Vagina (tissue), 2 donors: ENCODE results near the gene SOX9. TPM values are rescaled to one million over a fixed set of nuclear protein-coding genes. Genes with fewer than 3 reads are reported as not detected.

Experiments
- DNase-seq, 2 donors: peaks; one replicate each; pipeline ENCODE4 v3.0.0-alpha.2; 2017; ENCODE audit errors: extremely low spot score in 2 of 2
- H3K27ac ChIP-seq: fragments of 200-600 bp; sonication (generic); one replicate; pipeline ENCODE4 v1.5.1; 2019
- H3K27me3 ChIP-seq: fragments of 200-600 bp; sonication (generic); one replicate; pipeline ENCODE4 v1.5.1; 2019
- H3K36me3 ChIP-seq, 2 donors: fragments of 200-600 bp; sonication (generic); one replicate each; pipeline ENCODE4 v1.5.1; 2017 to 2019
- H3K4me1 ChIP-seq: fragments of 200-600 bp; sonication (generic); one replicate; pipeline ENCODE4 v1.5.1; 2019
- H3K4me3 ChIP-seq, 2 donors: fragments of 200-600 bp; sonication (generic); 1 replicate in 1 of 2; 2 replicates in 1 of 2; pipeline ENCODE4 v1.5.1; 2016 to 2019
- H3K9me3 ChIP-seq: fragments of 200-600 bp; sonication (generic); one replicate; pipeline ENCODE4 v1.5.1; 2019
- POLR2A ChIP-seq, 2 donors: fragments of 450-650 bp; IDR thresholded peaks; one replicate each; pipeline ENCODE4 v1.6.1; 2017; ENCODE audit warnings: antibody characterized with exemption in 2 of 2, mild to moderate bottlenecking in 2 of 2, moderate library complexity in 2 of 2
- POLR2AphosphoS5 ChIP-seq, 2 donors: sonication (generic); formaldehyde crosslinking; IDR thresholded peaks; one replicate each; pipeline ENCODE4 v1.9.0; 2017; ENCODE audit warnings: antibody characterized with exemption in 2 of 2, mild to moderate bottlenecking in 2 of 2, low read depth in 1 of 2; ENCODE audit not compliant: insufficient read depth in 1 of 2
- intact Hi-C: fragments of 100-400 bp; cut with DNase I; formaldehyde crosslinking; loops from one replicate; pipeline ENCODE4 v1.15.1; 2023
- total RNA-seq: library from RNA; depleted of rRNA; stranded (reverse); fragments of >200 nt; gene quantifications from one replicate; pipeline ENCODE4 v1.2.3, GENCODE V29; 2016
- TF ChIP-seq, protein P1 (sequence below), 3 experiments: fragments of 450-650 bp in 2 of 3; fragments of 200-600 bp in 1 of 3; sonication (generic) in 1 of 3; IDR thresholded peaks; one replicate each; pipeline ENCODE4 v1.5.1; 2017 to 2019; ENCODE audit warnings: antibody characterized with exemption in 3 of 3, mild to moderate bottlenecking in 2 of 3, moderate library complexity in 2 of 3

Gene SOX9
- total RNA-seq, 1 donor from 2014 or later, result 22.8 TPM

DNA sequence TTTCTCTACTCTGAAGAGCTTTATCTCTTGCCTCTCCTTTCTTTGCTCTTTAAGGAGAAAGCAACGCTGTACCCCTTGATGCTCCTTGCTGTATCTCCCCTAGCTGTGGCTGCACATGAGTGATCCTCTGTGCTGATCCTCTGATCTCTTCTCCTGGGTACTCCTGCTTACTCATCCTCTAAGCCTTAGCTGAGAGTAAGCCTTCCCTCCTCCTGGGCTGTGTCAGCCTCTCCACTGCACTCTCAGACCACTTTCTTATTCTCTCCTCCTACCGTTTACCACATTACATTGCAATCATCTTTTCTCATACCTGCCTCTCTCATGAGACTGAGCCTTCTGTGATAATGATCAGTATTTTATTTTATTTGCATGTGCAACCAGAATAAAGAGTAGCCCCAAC, 25.1 kb downstream of the SOX9 start:
- TF ChIP-seq, protein P1, sequence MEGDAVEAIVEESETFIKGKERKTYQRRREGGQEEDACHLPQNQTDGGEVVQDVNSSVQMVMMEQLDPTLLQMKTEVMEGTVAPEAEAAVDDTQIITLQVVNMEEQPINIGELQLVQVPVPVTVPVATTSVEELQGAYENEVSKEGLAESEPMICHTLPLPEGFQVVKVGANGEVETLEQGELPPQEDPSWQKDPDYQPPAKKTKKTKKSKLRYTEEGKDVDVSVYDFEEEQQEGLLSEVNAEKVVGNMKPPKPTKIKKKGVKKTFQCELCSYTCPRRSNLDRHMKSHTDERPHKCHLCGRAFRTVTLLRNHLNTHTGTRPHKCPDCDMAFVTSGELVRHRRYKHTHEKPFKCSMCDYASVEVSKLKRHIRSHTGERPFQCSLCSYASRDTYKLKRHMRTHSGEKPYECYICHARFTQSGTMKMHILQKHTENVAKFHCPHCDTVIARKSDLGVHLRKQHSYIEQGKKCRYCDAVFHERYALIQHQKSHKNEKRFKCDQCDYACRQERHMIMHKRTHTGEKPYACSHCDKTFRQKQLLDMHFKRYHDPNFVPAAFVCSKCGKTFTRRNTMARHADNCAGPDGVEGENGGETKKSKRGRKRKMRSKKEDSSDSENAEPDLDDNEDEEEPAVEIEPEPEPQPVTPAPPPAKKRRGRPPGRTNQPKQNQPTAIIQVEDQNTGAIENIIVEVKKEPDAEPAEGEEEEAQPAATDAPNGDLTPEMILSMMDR (IDR thresholded peaks at IDR 0.05), result no peak
- TF ChIP-seq POLR2AphosphoS5 (IDR thresholded peaks at IDR 0.05; ENCODE audit: insufficient read depth in 1 of 2, low read depth in 1 of 2) (no peak), POLR2A (IDR thresholded peaks at IDR 0.05) (no peak)
- Histone ChIP-seq H3K36me3 (no peaks in the 10 kb centered on the region), H3K27ac (no peak overlapping the region), H3K9me3 (no peaks in the 10 kb centered on the region), H3K4me3 (no peak overlapping the region), H3K27me3 (no peaks in the 10 kb centered on the region), H3K4me1 (no peaks in the 10 kb centered on the region)
- DNase-seq, result no peak
- intact Hi-C loops, result no loop called here

DNA sequence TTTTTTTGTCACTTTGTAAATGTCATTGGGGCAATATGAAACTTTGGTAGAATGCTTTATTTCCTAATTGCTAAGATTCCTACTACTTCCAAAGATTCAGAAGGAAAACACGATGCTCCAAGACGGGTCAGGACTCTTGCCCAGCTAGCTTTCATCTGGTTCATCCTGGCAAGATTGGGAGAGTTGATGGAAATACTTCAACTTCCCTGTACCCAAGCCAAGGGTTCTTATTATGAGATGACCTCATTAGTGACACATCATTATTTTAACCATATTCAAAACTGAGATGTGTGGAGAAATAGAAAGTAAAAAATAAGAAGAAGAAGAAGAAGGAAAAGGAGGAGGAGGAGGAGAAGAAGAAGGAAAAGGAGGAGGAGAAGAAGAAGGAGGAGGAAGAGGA, 25.6 kb downstream of the SOX9 start:
- Histone ChIP-seq H3K4me3 (no peak overlapping the region), H3K27me3 (no peaks in the 10 kb centered on the region), H3K27ac (no peak overlapping the region), H3K4me1 (no peaks in the 10 kb centered on the region), H3K9me3 (no peaks in the 10 kb centered on the region), H3K36me3 (no peaks in the 10 kb centered on the region)
- DNase-seq, result no peak
- TF ChIP-seq, protein P1 (IDR thresholded peaks at IDR 0.05), result no peak
- TF ChIP-seq POLR2A (IDR thresholded peaks at IDR 0.05) (no peak), POLR2AphosphoS5 (IDR thresholded peaks at IDR 0.05; ENCODE audit: insufficient read depth in 1 of 2, low read depth in 1 of 2) (no peak)
- intact Hi-C loops, result no loop called here

DNA sequence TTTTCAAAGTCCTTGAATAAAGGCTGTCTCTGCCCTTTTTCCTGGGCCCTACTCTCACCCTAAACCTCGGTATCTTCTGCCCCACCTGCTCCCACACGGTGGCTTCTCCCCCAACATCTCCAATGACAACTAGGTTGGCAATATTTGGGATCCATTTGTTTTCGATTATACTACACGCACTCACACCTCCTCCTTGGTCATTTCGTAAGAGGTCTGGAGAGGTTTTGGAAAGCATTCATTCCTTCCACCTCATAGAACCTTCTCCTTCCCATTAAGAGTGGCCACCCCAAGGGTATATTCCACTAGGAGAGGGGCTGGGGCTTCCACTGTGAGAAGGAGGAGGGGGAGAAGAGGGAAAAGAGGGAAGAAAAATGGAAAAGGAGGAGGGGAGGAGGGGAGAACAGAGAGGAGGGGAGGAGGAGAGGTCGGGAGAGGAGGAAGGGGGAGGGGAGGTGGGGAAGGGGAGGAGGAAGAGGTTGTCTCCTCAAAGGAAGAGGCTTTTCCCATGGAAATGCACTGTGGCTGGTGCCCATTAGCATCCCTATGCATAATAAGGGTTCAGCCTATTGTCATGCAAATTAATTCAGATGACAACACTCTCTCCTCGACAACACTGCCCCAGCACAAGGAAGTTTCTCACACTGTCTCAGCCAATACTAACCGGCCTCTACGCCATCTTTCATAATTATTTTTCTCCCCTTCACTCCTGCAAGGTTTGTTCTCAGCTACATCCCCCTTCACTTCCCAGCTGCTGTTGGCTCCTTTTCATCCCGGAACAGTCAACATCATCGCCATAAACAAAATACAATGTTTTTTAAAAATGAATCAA, 30.0 kb downstream of the SOX9 start:
- Histone ChIP-seq H3K4me1 (no peaks in the 10 kb centered on the region), H3K36me3 (no peaks in the 10 kb centered on the region), H3K4me3 (no peak overlapping the region), H3K27ac (no peak overlapping the region), H3K27me3 (no peaks in the 10 kb centered on the region), H3K9me3 (no peaks in the 10 kb centered on the region)
- no peak for DNase-seq
- intact Hi-C loops, result no loop called here
- TF ChIP-seq POLR2AphosphoS5 (IDR thresholded peaks at IDR 0.05; ENCODE audit: insufficient read depth in 1 of 2, low read depth in 1 of 2), result no peak
- TF ChIP-seq, protein P1 (IDR thresholded peaks at IDR 0.05), result no peak
- no peak for TF ChIP-seq POLR2A (IDR thresholded peaks at IDR 0.05)

DNA sequence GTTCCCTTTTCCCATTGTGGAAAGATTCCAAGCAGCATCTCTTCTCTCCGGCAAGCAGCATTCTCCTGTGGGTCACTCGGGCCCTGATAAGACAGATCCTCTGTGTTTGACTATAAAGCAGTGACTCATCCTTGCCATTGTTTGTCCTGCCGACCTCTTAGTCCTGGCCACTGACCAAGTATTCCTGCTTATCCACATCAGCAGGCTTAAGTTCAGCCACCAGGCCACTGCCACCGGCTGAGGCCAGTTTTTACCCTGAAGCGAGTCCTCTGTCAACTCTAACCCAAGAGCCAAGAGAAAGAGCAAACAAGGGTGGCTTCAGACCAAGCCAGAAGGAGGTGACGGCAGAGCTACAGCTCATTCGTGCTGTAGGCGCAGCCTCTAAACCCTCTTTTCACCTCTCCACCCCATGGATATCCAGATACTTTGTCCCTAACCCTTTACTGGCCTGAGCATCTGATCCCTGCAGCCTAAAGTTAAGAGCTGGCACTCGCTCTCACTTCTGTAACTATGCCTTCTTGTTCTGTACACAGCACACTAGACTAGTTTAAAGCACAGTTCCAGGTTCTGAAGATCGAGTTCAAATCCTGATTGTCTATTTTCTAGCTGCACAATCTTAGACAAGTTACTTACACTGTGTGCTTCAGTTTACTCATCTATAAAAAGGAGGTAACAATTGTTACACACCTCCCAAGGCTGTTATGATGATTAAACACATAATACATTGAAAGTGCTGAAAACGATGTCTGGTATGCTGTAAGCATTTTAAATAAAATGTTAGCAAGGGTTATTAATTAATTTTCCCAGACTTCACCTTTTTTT, 31.0 kb downstream of the SOX9 start:
- no peak overlapping the region for H3K27ac ChIP-seq
- DNase-seq, result no peak

More for the DNA sequence above, 31.0 kb downstream of the SOX9 start:
- no peak for TF ChIP-seq POLR2A (IDR thresholded peaks at IDR 0.05)
- TF ChIP-seq, protein P1 (IDR thresholded peaks at IDR 0.05), result no peak
- TF ChIP-seq POLR2AphosphoS5 (IDR thresholded peaks at IDR 0.05; ENCODE audit: insufficient read depth in 1 of 2, low read depth in 1 of 2), result no peak
- intact Hi-C loops, result no loop called here
- Histone ChIP-seq H3K4me3 (no peak overlapping the region), H3K36me3 (no peaks in the 10 kb centered on the region), H3K9me3 (no peaks in the 10 kb centered on the region), H3K4me1 (no peaks in the 10 kb centered on the region), H3K27me3 (no peaks in the 10 kb centered on the region)
